K562 (cell line): ENCODE data around the gene GALE. TPM values are rescaled to one million over a fixed set of nuclear protein-coding genes. Genes with fewer than 3 reads are reported as not detected.
A peak's percentile ranks its signal among the peaks of the same experiment; 100 is the strongest.

Experiments used
- ASH1L ChIP-seq: fragments of 450-650 bp; IDR thresholded peaks from 2 replicates; pipeline ENCODE4 v1.6.1; 2018; ENCODE audit warnings: borderline replicate concordance, mild to moderate bottlenecking, low read depth; ENCODE audit not compliant: partially characterized antibody
- BHLHE40 ChIP-seq: IDR thresholded peaks from 2 replicates; pipeline ENCODE4 v1.6.1; 2011; ENCODE audit warnings: low read length, improper control_type of control experiment
- BRD9 ChIP-seq: fragments of 450-650 bp; IDR thresholded peaks from 2 replicates; pipeline ENCODE4 v1.6.1; 2018; ENCODE audit warnings: low read depth; ENCODE audit not compliant: partially characterized antibody
- ELK3 ChIP-seq: fragments of 450-650 bp; formaldehyde crosslinking; IDR thresholded peaks from 2 replicates; pipeline ENCODE4 v1.4.0; 2020; ENCODE audit warnings: mild to moderate bottlenecking
- FOXO4 ChIP-seq: fragments of 450-650 bp; formaldehyde crosslinking; IDR thresholded peaks from 2 replicates; pipeline ENCODE4 v1.4.0; 2020; ENCODE audit warnings: mild to moderate bottlenecking, moderate library complexity
- HDAC2 ChIP-seq: fragments of 450-650 bp; IDR thresholded peaks from 2 replicates; pipeline ENCODE4 v1.6.1; 2016; ENCODE audit warnings: mild to moderate bottlenecking
- ID3 ChIP-seq, 2 experiments: fragments of 250-450 bp in 1 of 2; fragments of 450-650 bp in 1 of 2; sonication (Bioruptor Pico) in 1 of 2; IDR thresholded peaks; 2 replicates each; pipeline versions ENCODE4 v1.6.1 to v1.8.0; 2016 to 2021; ENCODE audit warnings: mild to moderate bottlenecking in 2 of 2, moderate library complexity in 2 of 2, missing compliant biosample characterization in 1 of 2, missing genetic modification characterization in 1 of 2
- NBN ChIP-seq: fragments of 450-650 bp; IDR thresholded peaks from 2 replicates; pipeline ENCODE4 v1.6.1; 2016; ENCODE audit warnings: low read depth, mild to moderate bottlenecking
- NFATC3 ChIP-seq: fragments of 450-650 bp; IDR thresholded peaks from 2 replicates; pipeline ENCODE4 v1.6.1; 2017; ENCODE audit warnings: mild to moderate bottlenecking
- RBM14 ChIP-seq: fragments of 200-400 bp; formaldehyde crosslinking; IDR thresholded peaks from 2 replicates; pipeline ENCODE4 v1.6.1; 2018; ENCODE audit warnings: low read depth, mild to moderate bottlenecking, low read length, moderate library complexity, borderline replicate concordance; ENCODE audit not compliant: insufficient read depth
- SIRT6 ChIP-seq: IDR thresholded peaks from one replicate; pipeline ENCODE4 v1.6.1; 2012; ENCODE audit warnings: low read depth, mild to moderate bottlenecking, control low read depth, inconsistent platforms, low read length, moderate library complexity
- SRSF9 ChIP-seq: fragments of 200-400 bp; formaldehyde crosslinking; IDR thresholded peaks from 2 replicates; pipeline ENCODE4 v1.6.1; 2017; ENCODE audit warnings: low read depth, low read length, borderline replicate concordance
- ZBTB40 ChIP-seq, 2 experiments: fragments of 450-650 bp in 1 of 2; sonication (generic) in 1 of 2; formaldehyde crosslinking in 1 of 2; IDR thresholded peaks; 2 replicates each; pipeline versions ENCODE4 v1.7.1 to v1.9.0; 2016 to 2022; ENCODE audit warnings: inconsistent platforms in 1 of 2, mild to moderate bottlenecking in 1 of 2, missing genetic modification reagents in 1 of 2
- ZNF124 ChIP-seq: sonication (generic); formaldehyde crosslinking; IDR thresholded peaks from 2 replicates; pipeline ENCODE4 v1.8.1; 2022; ENCODE audit warnings: missing genetic modification reagents
- polyA plus RNA-seq, 8 experiments: library from polyadenylated mRNA; depleted of rRNA in 4 of 8; stranded (reverse) in 5 of 8; unstranded in 3 of 8; fragments of >200 nt; fragmentation: Nextera tagmentation in 2 of 8; fragmentation: Illumina TruSeq in 1 of 8; extraction: Ambion mirVana in 2 of 8; extraction: Trizol in 1 of 8; gene quantifications; 2 replicates each; pipeline versions ENCODE4 v1.2.1 to v1.2.3, GENCODE V29; 2011 to 2014; ENCODE audit warnings: inconsistent platforms in 1 of 8, missing spikeins in 1 of 8
- total RNA-seq, 7 experiments: library from RNA; depleted of rRNA in 6 of 7; stranded (reverse); fragments of >200 nt in 6 of 7; fragmentation: Illumina TruSeq in 2 of 7; extraction: Trizol in 2 of 7; gene quantifications; 2 replicates each; pipeline versions ENCODE4 v1.2.1 to v1.2.3, GENCODE V29; 2011 to 2021; ENCODE audit warnings: low replicate concordance in 1 of 7

Gene GALE
- total and polyA plus RNA-seq, 9 of the 15 experiments (the other 6 are each of a cell fraction or from before 2014, with no cell fraction given) = 8.4 to 139 (median 88.3) TPM

- TF ChIP-seq FOXO4 (CRISPR knock-in tag) (no peak; the same call in 1 of the 2 replicates), RBM14 (no peak), ELK3 (no peak), NBN (no peak), ID3 (CRISPR knock-in tag; IDR thresholded peaks at IDR 0.05) (no peak), ID3 (tag; IDR thresholded peaks at IDR 0.05) (peak; percentile 53; the same call in 1 of the 2 replicates), BRD9 (peak; percentile 57), ZNF124 (CRISPR knock-in tag) (no peak), HDAC2 (peak; percentile 61), ASH1L (peak; percentile 72), BHLHE40 (no peak), ZBTB40 (IDR thresholded peaks at IDR 0.05) (peak; percentile 99), ZBTB40 (CRISPR knock-in tag; IDR thresholded peaks at IDR 0.05) (no peak), SIRT6 (no peak), SRSF9 (no peak), NFATC3 (0 out of 2 replicates have a peak, but pooled peaks have one; percentile 50)
Observed at GRCh38 chr1:23790696-23791515, 9.6 kb downstream of the GALE start, which contains the start of gene LYPLA2 (continued).
